ENCODE data around the gene ZDHHC19.
A peak's percentile ranks its signal among the peaks of the same experiment; 100 is the strongest.
"Not testable (repeated sequence)": the region's sequence is repeated elsewhere in the genome, so short reads cannot be mapped to it uniquely, and the experiment has no call there.

ZDHHC19 gene

DNA sequence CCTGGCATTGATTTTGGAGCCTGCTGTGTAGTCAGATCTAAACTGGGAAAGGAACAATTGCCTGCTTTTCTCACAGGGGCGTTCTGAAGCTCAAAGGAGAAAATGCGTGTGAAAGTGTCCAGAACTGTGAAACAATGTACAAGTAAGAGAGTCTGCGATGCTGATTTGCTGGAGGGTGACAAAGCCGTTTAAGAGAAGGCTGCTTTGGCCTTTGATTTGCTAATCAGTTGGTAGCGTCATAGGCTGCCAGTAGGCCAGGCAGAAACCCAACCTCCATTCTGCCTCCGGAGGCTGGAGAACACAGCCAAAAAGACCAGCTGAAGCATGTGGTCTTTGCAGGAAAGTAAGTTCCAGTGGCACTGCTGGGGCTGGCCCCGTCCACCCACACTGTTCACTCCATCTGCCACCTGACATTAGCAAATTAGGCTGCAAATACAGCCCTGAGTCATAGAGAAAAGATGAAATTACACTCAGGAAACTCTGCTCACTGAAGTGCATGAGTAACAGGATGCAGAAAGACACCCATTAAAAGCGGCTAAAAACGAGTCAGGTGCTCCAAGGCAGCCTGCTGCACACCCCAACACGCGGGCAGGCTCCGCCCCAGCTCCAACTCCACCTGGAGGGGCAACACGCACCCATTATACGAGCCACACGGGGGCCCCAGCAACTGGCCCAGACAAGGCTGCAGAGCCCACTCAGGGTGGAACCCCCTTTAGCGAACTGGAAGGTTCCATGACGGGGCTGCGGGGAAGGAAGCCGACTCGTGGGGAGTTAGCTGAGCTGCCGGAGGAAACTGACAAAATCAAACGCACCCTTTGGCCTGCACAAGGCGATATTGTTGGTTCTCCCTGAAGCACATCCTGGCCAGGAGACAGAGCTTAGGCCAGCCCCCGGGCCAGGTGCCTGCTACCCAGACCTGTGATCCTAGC, 31.6 kb downstream of the ZDHHC19 start:
- H3K4me1 Mint-ChIP-seq (ENCODE audit: low read depth) = peaks cover 43% of the 10 kb centered on the region
- H3K27ac Mint-ChIP-seq = peak overlapping the region; percentile 96
- H3K36me3 Mint-ChIP-seq = no peaks in the 10 kb centered on the region

DNA sequence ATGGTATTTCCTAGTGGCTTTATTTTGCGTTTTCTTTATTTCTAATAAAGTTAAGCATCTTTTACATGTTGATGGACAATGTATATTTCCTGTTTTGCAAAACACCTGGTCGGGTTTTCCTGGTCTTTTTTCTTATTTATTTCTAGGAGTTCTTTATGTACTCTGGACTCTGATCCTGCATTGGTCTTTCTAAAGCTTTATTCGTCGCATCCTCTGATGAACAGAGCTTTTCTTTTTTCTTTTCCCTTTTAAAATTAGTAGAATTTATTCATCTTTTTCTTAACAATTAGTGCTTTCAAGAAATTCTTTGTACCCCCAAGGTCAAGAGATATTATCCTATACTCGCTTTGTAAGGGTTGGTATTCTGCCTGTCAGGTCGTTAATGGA, 32.2 kb downstream of the ZDHHC19 start:
- Mint-ChIP-seq H3K27me3 (no peaks in the 10 kb centered on the region), H3K4me3 (peak overlapping the region; percentile 73), H3K27ac (peak overlapping the region; percentile 96), H3K9me3 (ENCODE audit: low read depth) (no peaks in the 10 kb centered on the region), H3K4me1 (ENCODE audit: low read depth) (peaks cover 42% of the 10 kb centered on the region), H3K36me3 (no peaks in the 10 kb centered on the region)

More for the DNA sequence above, 31.6 kb downstream of the ZDHHC19 start:
- no peaks in the 10 kb centered on the region for H3K9me3 Mint-ChIP-seq (ENCODE audit: low read depth)
- H3K27me3 Mint-ChIP-seq = no peaks in the 10 kb centered on the region
- peak overlapping the region; percentile 73 for H3K4me3 Mint-ChIP-seq

DNA sequence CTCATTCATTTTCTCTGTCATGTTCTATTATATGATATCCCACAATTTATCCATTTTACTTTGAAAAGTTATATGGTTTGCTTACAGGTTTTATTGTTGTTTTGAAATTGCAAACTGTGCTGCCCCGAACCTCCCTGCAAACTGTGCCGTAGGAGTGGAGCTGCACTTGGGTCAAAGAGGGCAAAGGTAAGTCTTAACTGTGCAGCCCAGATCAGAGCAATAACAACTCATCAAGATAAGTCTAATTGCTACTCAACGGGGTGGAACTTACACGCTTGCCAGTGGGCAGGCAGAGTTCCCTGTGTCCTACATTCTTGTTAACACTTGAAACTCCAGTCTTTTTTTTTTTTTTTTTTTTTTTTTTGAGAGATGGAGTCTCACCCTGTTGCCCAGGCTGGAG, 33.2 kb downstream of the ZDHHC19 start:
- Mint-ChIP-seq H3K27me3 (no peaks in the 10 kb centered on the region), H3K9me3 (ENCODE audit: low read depth) (no peaks in the 10 kb centered on the region), H3K36me3 (no peaks in the 10 kb centered on the region), H3K4me1 (ENCODE audit: low read depth) (peaks cover 37% of the 10 kb centered on the region), H3K27ac (peak overlapping the region; percentile 64), H3K4me3 (no peak overlapping the region)

DNA sequence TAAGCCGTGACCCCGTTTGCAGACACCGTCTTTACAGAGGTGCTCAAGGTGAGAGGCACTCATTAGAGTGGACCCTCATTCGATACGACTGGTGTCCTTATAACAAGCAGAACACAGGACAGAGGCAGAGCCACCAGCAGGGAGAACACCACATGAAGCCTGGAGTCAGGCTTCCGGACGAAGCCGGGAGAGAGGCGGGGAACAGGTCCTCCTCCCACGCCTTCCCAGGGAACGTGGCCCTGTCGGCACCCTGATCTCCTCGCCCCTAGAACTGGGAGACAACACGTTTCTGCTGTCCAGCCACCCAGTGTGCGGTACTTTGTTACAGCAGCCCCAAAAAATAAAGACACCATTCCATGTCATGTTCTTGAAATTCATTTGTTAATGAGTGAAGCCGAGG, 33.6 kb downstream of the ZDHHC19 start:
- no peak overlapping the region for H3K4me3 Mint-ChIP-seq
- H3K27me3 Mint-ChIP-seq = no peaks in the 10 kb centered on the region
- H3K36me3 Mint-ChIP-seq = no peaks in the 10 kb centered on the region
- H3K4me1 Mint-ChIP-seq (ENCODE audit: low read depth) = peaks cover 37% of the 10 kb centered on the region
- no peaks in the 10 kb centered on the region for H3K9me3 Mint-ChIP-seq (ENCODE audit: low read depth)
- no peak overlapping the region for H3K27ac Mint-ChIP-seq

DNA sequence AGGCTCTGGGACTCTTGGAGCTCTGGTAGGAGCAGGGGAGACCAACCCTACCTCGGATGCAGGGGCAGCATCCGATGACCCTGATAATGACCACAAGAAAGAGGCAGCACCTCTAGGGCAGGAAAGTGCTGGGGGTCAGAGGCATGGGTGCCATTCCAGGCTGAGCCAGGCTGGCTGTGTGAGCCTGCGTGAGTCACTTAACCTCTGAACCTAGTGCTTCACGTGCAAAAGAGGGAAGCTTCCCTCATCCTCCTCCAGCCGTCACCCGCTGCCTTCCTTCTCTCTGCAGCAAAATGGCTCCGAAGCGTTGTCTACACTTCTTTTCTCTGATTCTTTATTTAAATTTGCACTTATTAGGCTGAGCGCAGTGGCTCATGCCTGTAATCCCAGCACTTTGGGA, 35.5 kb downstream of the ZDHHC19 start:
- H3K27ac Mint-ChIP-seq = no peak overlapping the region
- H3K36me3 Mint-ChIP-seq = no peaks in the 10 kb centered on the region
- no peak overlapping the region for H3K4me3 Mint-ChIP-seq
- no peaks in the 10 kb centered on the region for H3K27me3 Mint-ChIP-seq
- no peaks in the 10 kb centered on the region for H3K9me3 Mint-ChIP-seq (ENCODE audit: low read depth)
- H3K4me1 Mint-ChIP-seq (ENCODE audit: low read depth) = peaks cover 22% of the 10 kb centered on the region

DNA sequence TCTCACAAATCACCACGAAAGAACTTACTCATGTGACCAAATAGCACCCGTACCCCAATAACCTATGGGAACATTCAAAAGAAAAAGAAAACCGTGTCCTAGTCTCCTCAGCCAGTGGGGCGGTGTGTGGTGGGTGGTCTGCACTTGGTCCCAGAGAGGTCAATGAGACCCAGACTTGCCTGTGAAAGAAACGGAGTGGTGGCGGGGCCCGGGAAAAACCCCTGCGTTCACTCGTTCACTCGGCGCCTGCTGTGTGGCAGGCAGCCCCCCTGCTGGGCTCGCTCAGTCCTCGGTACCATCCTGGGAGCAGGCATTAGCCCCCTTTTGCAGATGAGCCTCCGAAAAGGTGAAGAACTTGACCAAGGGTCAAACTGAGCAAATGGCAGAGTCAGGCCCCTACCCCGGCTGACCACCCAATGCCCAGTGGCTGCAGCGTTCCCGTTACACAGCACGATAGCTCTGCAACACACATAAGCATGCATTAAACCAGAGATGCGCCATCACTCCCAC, 36.0 kb downstream of the ZDHHC19 start:
- no peak overlapping the region for H3K4me3 Mint-ChIP-seq
- no peaks in the 10 kb centered on the region for H3K36me3 Mint-ChIP-seq
- no peak overlapping the region for H3K27ac Mint-ChIP-seq
- no peaks in the 10 kb centered on the region for H3K27me3 Mint-ChIP-seq
- H3K4me1 Mint-ChIP-seq (ENCODE audit: low read depth) = peaks cover 18% of the 10 kb centered on the region
- H3K9me3 Mint-ChIP-seq (ENCODE audit: low read depth) = no peaks in the 10 kb centered on the region

DNA sequence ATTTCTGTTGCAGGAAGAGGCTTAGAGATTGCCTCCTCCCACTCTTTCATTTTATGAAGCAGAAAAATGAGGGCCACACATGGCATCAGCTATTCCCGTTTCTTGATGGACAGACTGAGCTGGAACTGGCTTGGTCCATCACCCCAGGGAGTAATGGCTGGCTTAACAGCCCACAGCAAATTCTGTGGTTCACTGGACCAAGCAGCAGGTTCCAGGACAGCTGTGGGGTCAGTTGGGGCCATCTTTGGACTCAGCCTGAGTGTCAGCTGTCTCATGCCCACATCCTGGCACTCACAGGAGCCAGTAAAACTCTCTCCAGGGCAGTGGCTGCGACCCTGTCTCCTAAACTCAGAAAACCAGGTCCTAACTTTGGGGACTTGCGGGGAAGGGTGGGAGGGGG, 36.5 kb downstream of the ZDHHC19 start:
- Mint-ChIP-seq H3K27ac (no peak overlapping the region), H3K27me3 (no peaks in the 10 kb centered on the region), H3K4me1 (ENCODE audit: low read depth) (peaks cover 13% of the 10 kb centered on the region), H3K9me3 (ENCODE audit: low read depth) (no peaks in the 10 kb centered on the region), H3K36me3 (no peaks in the 10 kb centered on the region), H3K4me3 (no peak overlapping the region)

DNA sequence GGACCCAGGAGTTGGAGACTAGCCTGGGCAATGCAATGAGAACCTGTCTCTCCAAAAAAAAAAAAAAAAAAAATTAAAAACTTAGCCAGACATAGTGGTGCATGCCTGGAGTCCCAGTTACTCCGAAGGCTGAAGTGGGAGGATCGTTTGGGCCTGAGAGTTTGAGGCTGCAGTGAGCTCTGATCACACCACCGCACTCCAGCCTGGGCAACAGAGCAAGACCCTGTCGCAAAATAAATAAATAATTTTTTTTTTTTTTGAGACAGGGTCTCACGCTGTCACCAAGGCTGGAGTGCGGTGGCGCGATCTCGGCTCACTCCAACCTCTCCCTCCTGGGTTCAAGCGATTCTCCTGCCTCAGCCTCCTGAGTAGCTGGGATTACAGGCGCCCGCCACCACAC, 40.9 kb downstream of the ZDHHC19 start:
- not testable (repeated sequence) for H3K4me1 Mint-ChIP-seq (ENCODE audit: low read depth); H3K36me3 Mint-ChIP-seq; H3K27me3 Mint-ChIP-seq; H3K9me3 Mint-ChIP-seq (ENCODE audit: low read depth); H3K4me3 Mint-ChIP-seq; H3K27ac Mint-ChIP-seq

DNA sequence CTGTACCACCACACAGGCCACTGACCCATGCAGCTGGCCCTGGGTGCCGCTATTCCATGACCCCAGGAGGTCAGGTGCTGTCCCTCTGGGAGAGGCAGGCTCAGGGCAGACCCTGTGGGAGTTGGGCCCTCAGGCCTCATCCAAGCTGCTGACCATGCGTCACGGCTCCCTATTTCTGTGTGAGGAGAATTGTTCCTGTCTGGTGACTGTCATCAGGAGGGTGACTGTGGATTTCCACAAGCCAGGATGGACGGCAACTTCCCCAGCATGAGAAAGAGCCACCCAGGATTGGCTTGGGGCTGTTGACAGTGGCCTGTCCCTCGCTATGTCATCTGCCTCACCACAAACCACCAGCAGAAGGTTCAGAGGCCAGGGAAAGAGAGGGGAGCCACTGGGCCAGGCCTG, 41.4 kb downstream of the ZDHHC19 start:
- Mint-ChIP-seq H3K4me1 (ENCODE audit: low read depth) (no peaks in the 10 kb centered on the region), H3K27me3 (no peaks in the 10 kb centered on the region), H3K4me3 (no peak overlapping the region), H3K27ac (no peak overlapping the region), H3K36me3 (no peaks in the 10 kb centered on the region), H3K9me3 (ENCODE audit: low read depth) (no peaks in the 10 kb centered on the region)

DNA sequence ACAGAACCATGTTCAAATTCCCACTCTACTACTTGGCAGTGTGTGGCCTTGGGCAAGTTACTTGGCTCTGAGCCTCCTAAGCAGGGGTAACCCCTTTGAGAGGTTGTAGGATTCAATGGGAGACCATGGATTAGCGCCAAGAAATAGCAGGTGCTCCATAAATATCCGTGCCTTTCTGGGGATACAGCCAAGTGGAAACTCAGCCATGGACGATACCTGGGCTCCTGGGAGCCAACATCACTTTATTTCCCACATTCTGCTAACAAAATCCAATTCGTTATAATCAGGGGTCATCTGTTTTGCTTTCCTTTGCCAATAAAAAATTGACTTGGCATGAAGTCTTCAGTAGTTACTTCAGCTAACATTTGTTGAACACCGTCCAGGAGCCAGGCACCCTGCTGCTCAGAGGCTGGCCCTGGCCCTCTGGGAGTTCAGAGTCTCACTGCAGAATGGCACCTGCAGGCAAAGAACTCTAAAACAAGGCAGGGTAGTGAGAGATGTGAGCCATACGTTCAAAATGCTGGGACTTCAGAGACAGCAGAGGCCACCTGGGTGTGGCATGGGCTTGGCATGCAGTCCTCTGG, 42.3 kb downstream of the ZDHHC19 start:
- H3K4me1 Mint-ChIP-seq (ENCODE audit: low read depth) = no peaks in the 10 kb centered on the region
- H3K27me3 Mint-ChIP-seq = no peaks in the 10 kb centered on the region
- H3K27ac Mint-ChIP-seq = no peak overlapping the region
- no peaks in the 10 kb centered on the region for H3K36me3 Mint-ChIP-seq
- no peak overlapping the region for H3K4me3 Mint-ChIP-seq
- H3K9me3 Mint-ChIP-seq (ENCODE audit: low read depth) = no peaks in the 10 kb centered on the region

DNA sequence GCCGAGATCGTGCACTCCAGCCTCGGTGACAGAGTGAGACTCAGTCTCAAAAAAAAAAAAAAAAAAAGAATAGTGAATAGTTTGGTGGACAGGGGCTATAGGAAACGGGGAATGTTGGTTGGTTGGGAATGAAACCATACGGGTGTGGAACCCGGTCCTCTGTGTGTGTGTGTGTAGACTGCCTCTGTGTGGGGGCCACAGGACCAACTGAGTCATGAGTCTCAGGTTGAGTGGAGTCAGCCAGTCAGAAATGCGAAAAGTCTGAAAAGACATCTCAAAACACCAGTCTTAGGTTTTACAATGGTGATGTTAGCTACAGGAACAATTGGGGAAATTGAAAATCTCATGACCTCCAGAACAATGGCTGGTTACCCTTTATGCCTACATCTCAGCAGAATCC, 44.5 kb downstream of the ZDHHC19 start:
- no peaks in the 10 kb centered on the region for H3K36me3 Mint-ChIP-seq
- H3K27me3 Mint-ChIP-seq = no peaks in the 10 kb centered on the region

DNA sequence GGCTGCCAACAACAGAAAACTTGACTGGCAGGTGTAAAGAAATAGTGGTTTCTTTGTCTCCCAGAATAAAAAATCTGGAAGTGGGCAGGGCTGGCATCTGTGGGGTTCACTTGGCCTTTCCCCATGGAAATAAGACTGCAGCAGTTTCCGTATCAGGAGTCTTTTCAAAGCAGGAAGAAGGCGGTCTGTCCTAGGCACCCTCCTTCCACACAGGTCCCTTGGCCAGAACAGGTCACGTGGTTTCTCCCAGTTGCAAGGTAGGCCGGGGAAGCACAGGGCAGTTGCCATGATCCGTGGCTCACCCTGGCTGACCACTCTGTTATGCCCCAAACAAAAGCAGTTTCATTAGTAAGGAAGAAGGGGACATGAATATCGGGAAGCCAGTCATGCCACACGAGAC, 45.4 kb downstream of the ZDHHC19 start:
- no peaks in the 10 kb centered on the region for H3K9me3 Mint-ChIP-seq (ENCODE audit: low read depth)

More for the DNA sequence above, 44.5 kb downstream of the ZDHHC19 start:
- Mint-ChIP-seq H3K9me3 (ENCODE audit: low read depth) (no peaks in the 10 kb centered on the region), H3K4me1 (ENCODE audit: low read depth) (no peaks in the 10 kb centered on the region), H3K27ac (no peak overlapping the region), H3K4me3 (no peak overlapping the region)

DNA sequence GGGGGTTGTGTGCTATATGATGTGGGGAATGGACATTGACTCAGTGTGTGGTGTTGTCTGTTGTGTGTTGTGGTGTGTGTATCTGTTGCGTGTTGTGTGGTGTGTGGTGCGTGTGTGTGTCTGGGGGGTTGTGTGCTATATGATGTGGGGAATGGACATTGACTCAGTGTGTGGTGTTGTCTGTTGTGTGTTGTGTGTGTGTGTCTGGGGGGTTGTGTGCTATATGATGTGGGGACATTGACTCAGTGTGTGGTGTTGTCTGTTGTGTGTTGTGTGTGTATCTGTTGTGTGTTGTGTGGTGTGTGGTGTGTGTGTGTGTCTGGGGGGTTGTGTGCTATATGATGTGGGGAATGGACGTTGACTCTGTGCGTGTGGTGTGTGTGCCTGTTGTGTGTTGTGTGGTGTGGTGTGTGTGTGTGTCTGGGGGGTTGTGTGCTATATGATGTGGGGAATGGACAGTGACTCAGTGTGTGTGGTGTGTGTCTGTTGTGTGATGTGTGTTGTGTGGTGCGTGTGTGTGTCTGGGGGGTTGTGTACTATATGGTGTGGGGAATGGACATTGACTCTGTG, 46.1 kb downstream of the ZDHHC19 start:
- H3K4me1 Mint-ChIP-seq (ENCODE audit: low read depth); H3K4me3 Mint-ChIP-seq; H3K9me3 Mint-ChIP-seq (ENCODE audit: low read depth); H3K36me3 Mint-ChIP-seq; H3K27ac Mint-ChIP-seq; H3K27me3 Mint-ChIP-seq: not testable (repeated sequence)

More for the DNA sequence above, 45.4 kb downstream of the ZDHHC19 start:
- Mint-ChIP-seq H3K27ac (no peak overlapping the region), H3K4me1 (ENCODE audit: low read depth) (no peaks in the 10 kb centered on the region), H3K27me3 (no peaks in the 10 kb centered on the region), H3K4me3 (no peak overlapping the region), H3K36me3 (no peaks in the 10 kb centered on the region)

DNA sequence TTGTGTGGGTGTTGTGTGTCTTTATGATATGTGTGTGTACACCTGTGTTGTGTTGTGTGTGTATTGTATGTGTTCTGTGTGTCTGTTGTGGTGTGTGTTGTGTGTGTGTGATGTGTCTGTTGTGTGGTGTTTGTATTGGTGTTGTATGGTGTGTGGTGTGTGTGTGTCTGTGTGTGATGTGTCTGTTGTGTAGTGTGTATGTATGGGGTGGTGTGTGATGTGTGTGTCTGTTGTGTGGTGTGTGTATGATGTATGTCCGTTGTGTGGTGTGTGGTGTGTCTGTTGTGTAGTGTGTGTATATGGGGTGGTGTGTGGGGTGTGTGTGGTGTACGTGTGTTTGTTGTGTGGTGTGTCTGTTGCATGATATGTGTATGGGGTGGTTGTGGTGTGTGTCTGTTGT, 46.6 kb downstream of the ZDHHC19 start:
- H3K27me3 Mint-ChIP-seq = no peaks in the 10 kb centered on the region

More for the DNA sequence above, 46.6 kb downstream of the ZDHHC19 start:
- Mint-ChIP-seq H3K4me3 (no peak overlapping the region), H3K9me3 (ENCODE audit: low read depth) (no peaks in the 10 kb centered on the region), H3K27ac (no peak overlapping the region), H3K36me3 (no peaks in the 10 kb centered on the region), H3K4me1 (ENCODE audit: low read depth) (peaks cover 11% of the 10 kb centered on the region)

All from activated naive CD8-positive, alpha-beta T cell (primary cell).